HEK293T (cell line): Measurements from ENCODE around the gene PCDH9.

Experiments
- ELF4 ChIP-seq: fragments of 450-650 bp; IDR thresholded peaks from 2 replicates; pipeline ENCODE4 v1.6.1; 2017; ENCODE audit warnings: antibody characterized with exemption
- FOXM1 ChIP-seq: fragments of 450-650 bp; IDR thresholded peaks from 2 replicates; pipeline ENCODE4 v1.6.1; 2017; ENCODE audit warnings: mild to moderate bottlenecking, borderline replicate concordance
- HDGF ChIP-seq: fragments of 450-650 bp; IDR thresholded peaks from 2 replicates; pipeline ENCODE4 v1.6.1; 2017; ENCODE audit warnings: antibody characterized with exemption, borderline replicate concordance

- TF ChIP-seq FOXM1 (no peak), ELF4 (no peak), HDGF (no peak)
Observed at GRCh38 chr13:66341635-66342377, 888.3 kb downstream of the PCDH9 start.
